ENCODE results near the gene PDE2A.

The PDE2A gene

DNA sequence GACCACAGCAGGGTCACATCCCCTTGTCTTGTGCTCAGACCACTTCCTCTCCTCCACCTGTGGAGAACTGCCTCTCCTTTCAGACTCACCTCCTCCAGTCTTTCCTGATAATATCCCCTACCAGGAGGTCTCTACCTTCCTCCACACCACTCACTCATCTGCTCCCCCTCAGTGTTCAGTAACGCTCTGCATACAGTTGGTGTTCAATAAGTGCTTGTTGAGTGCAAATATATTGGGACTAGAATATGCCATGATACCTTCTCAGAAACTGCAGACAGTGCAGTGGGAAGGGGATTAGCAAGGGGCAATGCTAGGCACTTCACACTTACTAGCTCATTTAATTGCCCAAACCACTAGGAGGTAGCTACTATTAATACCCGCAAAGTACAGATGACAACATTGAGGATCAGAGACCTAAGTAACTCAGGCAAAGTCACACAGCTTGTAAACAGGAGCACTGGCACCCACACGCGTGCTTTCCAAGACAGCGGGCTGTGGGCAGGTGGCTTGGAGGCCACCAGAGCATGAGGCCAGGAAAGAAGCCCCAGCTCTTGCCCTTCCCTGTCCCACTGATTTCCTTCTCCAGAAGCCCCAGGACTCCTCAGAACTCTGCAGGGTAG, 8.1 kb upstream of the PDE2A start:
- DNase-seq = no peak

- DNase-seq = no peak
Measured at GRCh38 chr11:72681226-72682153, 7.3 kb upstream of the PDE2A start.

- no peak for DNase-seq
Measured at GRCh38 chr11:72680624-72681158, 6.5 kb upstream of the PDE2A start.

- no peak for DNase-seq
Measured at GRCh38 chr11:72679869-72680268, 5.6 kb upstream of the PDE2A start.

GRCh38 chr11:72678524-72678923, 4.3 kb upstream of the PDE2A start:
- DNase-seq = no peak

- peak; percentile 57 for DNase-seq
Measured at GRCh38 chr11:72676861-72677341, 2.7 kb upstream of the PDE2A start.

GRCh38 chr11:72675221-72675620, 999 bp upstream of the PDE2A start:
- DNase-seq = no peak

DNA sequence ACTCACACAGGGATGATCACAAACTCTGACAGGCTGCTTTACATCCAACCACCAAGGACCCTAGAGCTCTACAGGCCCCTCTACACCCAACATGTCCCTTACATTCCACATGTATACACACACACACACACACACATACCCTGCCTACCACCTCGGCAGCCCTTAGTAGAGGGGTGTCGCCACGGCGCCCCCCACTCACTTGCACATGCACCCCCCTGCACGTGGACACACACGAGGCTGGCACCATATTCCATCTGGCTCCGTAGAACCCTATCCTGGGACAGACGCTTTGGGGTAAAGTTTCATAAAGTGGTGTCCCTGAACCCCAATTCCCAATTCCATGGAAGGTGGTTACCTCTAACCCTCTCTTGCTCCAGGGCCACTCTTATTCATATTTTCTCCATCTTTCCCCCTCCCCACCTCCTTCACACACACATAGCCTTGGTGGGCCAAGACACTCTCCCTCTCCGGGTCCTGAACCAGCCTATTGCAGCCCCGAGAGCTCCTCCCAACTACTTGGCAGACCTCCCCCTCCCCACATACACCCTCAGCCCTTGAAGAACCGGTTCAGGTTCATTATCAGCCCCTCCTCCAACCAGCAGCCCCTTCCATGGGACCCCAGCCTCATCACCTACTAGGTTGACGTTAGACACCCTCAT, 809 bp downstream of the PDE2A start:
- DNase-seq = no peak

DNA sequence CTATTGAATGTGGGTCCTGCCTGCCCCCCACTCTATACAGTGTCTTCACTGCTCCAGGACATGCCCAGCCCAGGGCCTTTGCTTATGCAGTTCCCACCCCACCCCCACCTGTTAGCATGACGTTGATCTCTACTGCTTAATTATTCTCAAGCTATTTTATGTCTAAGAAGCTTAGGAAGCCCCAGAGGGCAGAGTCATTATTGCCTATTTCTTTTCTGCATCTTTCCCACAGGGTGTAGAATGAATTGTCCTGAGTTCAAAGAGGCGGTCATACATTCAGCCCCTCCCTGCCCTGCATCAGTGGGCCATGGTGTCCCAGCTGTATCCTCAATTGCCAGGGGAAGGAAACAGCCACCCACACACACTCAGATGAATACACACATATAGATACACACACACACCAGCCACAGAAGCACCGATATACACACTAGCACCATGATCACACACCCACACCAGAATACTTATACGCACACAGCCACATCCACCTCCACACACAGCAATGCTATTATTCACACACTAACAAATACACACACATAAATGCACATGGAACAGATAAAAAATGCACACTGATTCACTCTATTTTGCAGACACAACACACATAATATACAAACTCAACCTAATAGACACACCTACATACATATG, 1.5 kb downstream of the PDE2A start:
- DNase-seq = no peak

GRCh38 chr11:72671152-72672099, 2.8 kb downstream of the PDE2A start:
- DNase-seq = no peak

DNA sequence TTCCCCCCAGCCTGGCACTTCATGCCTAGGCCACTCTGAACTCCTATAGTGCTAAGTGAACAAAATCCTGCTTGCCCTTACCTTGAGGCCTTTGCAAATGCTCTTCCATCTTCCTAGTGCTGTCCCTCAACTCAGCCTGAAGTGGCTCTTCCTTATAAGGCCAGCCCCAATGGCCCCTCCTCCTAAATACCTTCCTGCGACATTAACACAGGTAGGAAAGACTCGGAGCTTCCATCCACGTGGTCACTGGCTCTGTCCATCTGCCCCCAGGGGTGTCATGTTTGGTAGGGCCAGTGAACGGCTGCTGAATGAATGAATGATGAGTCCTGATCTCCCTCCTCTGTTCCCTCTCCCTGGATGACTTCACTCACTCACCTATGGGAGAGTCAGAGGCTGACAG, 4.2 kb downstream of the PDE2A start:
- DNase-seq = no peak

DNA sequence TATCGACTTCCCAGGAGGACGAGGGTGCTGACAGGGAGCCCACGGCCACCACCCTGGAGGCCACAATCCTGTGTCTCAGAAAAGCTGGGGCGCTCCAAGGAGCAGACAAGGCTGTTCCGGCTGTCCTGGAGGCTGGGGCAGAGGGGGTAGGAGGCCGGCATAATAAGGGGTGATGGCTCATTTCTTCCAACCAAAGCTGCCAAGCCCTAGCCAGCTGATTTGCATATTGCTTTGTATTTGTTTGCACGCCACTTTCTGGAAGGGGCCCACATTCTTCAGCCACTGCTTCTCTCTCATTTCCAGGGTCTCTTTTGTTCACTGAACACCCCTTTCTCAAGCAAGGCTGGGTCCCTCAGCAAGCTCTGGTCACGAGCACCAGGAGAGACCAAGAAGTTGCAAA, 4.7 kb downstream of the PDE2A start:
- DNase-seq = no peak

GRCh38 chr11:72668629-72669347, 5.4 kb downstream of the PDE2A start:
- DNase-seq = no peak

GRCh38 chr11:72665911-72666472, 8.2 kb downstream of the PDE2A start:
- no peak for DNase-seq

- DNase-seq = no peak
Measured at GRCh38 chr11:72662036-72662435, 12.2 kb downstream of the PDE2A start.

- no peak for DNase-seq
Measured at GRCh38 chr11:72661486-72661885, 12.7 kb downstream of the PDE2A start.

DNA sequence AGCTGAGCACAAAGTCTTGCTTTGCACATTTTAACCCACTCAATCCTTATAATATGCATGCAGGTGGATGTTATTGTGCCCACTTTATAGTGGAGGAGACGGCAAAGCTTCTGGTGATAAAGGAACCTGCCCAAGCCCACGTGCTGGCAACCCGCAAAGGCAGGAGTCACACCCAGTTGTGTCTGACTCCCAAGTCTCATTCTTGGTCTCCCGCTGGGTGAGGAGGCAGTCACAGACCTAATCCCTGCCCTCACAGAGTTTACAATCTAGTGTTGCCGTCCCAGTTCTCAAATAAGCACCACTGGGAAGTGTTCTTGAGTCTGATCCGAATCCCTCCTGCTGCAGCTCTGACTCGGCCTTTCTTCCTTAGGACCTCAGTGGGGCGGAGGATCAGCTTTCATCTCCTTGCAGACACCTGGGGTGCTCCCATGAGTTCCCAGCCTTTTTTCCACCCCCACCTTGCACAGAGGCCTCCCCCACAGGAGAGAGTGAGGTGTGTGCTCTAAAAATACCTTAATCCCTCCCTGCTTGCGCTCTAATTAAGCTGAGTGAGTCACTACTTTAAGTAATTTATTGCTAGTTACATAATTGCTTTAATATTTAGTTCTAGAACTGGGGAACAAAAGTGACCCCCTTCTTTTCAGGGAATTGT, 15.1 kb downstream of the PDE2A start:
- no peak for DNase-seq

- DNase-seq = no peak
Measured at GRCh38 chr11:72657411-72658100, 16.7 kb downstream of the PDE2A start.

- DNase-seq = no peak
Measured at GRCh38 chr11:72655896-72656464, 18.2 kb downstream of the PDE2A start.
